ENCODE data around the gene CNN2.

CNN2 gene

DNA sequence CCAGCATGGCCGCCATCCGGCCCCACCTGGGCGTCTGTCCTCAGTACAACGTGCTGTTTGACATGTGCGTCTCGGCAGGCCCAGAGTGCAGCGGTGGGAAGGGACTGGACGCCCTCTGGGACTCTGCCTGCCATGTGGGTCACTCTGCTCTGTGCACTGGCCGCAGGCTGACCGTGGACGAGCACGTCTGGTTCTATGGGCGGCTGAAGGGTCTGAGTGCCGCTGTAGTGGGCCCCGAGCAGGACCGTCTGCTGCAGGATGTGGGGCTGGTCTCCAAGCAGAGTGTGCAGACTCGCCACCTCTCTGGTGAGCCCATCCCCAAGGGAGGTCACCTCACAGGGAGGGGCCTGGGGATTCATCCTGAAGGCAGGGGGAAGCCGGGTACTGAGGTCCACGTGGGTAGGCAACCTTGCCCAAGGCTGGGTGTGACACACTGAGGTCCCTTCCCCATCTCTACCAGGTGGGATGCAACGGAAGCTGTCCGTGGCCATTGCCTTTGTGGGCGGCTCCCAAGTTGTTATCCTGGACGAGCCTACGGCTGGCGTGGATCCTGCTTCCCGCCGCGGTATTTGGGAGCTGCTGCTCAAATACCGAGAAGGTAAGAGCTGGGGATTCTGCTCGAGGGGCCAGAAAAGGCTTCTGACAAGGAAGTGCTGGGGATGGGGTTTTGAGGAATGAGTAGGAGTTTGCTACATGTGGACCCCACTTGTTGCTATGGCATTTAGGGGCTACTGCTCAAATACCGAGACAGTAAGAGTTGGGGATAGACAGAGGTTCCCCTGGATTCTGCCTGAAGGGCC is 24.8 kb downstream of the CNN2 start:
- Histone ChIP-seq H2AFZ (ENCODE audit: low read length) (no peak overlapping the region), H3K4me1 (ENCODE audit: low read length) (no peaks in the 10 kb centered on the region), H3K9ac (ENCODE audit: low read length) (no peak overlapping the region), H4K20me1 (ENCODE audit: insufficient read depth, low read length) (no peaks in the 10 kb centered on the region), H3K9me2 (replicated peaks; ENCODE audit: insufficient read depth, low read length) (no peaks in the 10 kb centered on the region), H3K27me3 (replicated peaks; ENCODE audit: insufficient read depth, low read length) (no peaks in the 10 kb centered on the region), H3K79me2 (ENCODE audit: low read length) (no peaks in the 10 kb centered on the region), H3K36me3 (replicated peaks; ENCODE audit: insufficient read depth, low read length) (no peaks in the 10 kb centered on the region), H3K4me3 (ENCODE audit: low read length) (no peak overlapping the region), H3K9me3 (replicated peaks; ENCODE audit: insufficient read depth, low read length) (no peaks in the 10 kb centered on the region), H3F3A (ENCODE audit: insufficient read depth, low read length) (0 out of 2 replicates have a peak, but pooled peaks cover 2% of the 10 kb centered on the region), H3K4me2 (ENCODE audit: low read depth, low read length) (no peak overlapping the region), H3K27ac (ENCODE audit: low read length) (no peak overlapping the region)
- no peak for DNase-seq
- no peak for TF ChIP-seq EZH2phosphoT487 (IDR thresholded peaks at IDR 0.05; ENCODE audit: low read length)
- TF ChIP-seq CTCF (IDR thresholded peaks at IDR 0.05; ENCODE audit: low read length): no peak
- TF ChIP-seq EZH2 (optimal IDR thresholded peaks at IDR 0.05; ENCODE audit: low read depth, low read length): no peak

DNA sequence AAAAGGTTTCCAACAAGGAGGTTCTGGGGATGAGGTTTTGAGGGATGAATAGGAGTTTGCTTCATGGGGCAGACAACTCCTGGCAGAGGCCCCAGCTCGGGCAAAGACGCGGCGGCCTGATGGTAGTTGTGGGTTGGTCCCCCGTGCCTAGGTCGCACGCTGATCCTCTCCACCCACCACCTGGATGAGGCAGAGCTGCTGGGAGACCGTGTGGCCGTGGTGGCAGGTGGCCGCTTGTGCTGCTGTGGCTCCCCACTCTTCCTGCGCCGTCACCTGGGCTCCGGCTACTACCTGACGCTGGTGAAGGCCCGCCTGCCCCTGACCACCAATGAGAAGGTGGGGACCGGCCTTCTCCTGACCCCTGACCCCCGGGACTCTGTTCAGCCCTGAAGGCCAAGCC is 25.4 kb downstream of the CNN2 start:
- no peak overlapping the region for H3K4me2 ChIP-seq (ENCODE audit: low read depth, low read length)
- no peaks in the 10 kb centered on the region for H4K20me1 ChIP-seq (ENCODE audit: insufficient read depth, low read length)
- no peaks in the 10 kb centered on the region for H3K27me3 ChIP-seq (replicated peaks; ENCODE audit: insufficient read depth, low read length)
- no peaks in the 10 kb centered on the region for H3K9me2 ChIP-seq (replicated peaks; ENCODE audit: insufficient read depth, low read length)
- no peak overlapping the region for H2AFZ ChIP-seq (ENCODE audit: low read length)
- H3K36me3 ChIP-seq (replicated peaks; ENCODE audit: insufficient read depth, low read length): no peaks in the 10 kb centered on the region
- no peak overlapping the region for H3K27ac ChIP-seq (ENCODE audit: low read length)
- H3K4me3 ChIP-seq (ENCODE audit: low read length): no peak overlapping the region
- no peak for DNase-seq
- H3K79me2 ChIP-seq (ENCODE audit: low read length): no peaks in the 10 kb centered on the region
- 0 out of 2 replicates have a peak, but pooled peaks cover 2% of the 10 kb centered on the region for H3F3A ChIP-seq (ENCODE audit: insufficient read depth, low read length)
- TF ChIP-seq EZH2 (optimal IDR thresholded peaks at IDR 0.05; ENCODE audit: low read depth, low read length): no peak
- no peak for TF ChIP-seq CTCF (IDR thresholded peaks at IDR 0.05; ENCODE audit: low read length)
- TF ChIP-seq EZH2phosphoT487 (IDR thresholded peaks at IDR 0.05; ENCODE audit: low read length): no peak
- no peaks in the 10 kb centered on the region for H3K9me3 ChIP-seq (replicated peaks; ENCODE audit: insufficient read depth, low read length)
- no peaks in the 10 kb centered on the region for H3K4me1 ChIP-seq (ENCODE audit: low read length)
- no peak overlapping the region for H3K9ac ChIP-seq (ENCODE audit: low read length)

DNA sequence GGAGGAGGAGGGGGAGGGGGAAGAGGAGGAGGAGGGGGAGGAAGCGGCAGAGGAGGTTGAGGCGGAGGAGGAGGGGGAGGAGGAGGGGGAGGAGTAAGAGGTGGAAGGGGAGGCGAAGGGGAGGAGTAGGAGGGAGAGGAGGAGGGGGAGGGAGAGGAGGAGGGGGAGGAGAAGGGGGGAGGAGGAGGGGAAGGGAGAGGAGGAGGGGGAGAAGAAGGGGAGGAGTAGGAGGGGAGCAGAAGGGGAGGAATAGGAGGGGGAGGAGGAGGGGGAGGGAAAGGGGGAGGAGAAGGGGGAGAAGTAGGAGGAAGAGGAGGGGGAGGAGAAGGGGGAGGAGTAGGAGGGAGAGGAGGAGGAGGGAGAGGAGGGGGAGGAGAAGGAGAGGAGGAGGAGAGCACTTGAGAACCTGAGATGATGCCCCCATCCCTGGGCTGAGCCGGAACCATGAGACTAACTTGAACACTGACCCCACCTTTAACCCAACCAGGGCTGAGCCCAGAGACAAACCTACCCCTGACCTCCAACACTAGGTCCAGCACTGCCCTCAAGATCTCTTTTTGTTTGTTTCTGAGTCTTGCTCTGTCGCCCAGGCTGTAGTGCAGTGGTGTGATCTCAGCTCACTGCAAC is 26.1 kb downstream of the CNN2 start:
- 0 out of 2 replicates have a peak, but pooled peaks cover 2% of the 10 kb centered on the region for H3F3A ChIP-seq (ENCODE audit: insufficient read depth, low read length)
- H3K27me3 ChIP-seq (replicated peaks; ENCODE audit: insufficient read depth, low read length): no peaks in the 10 kb centered on the region
- no peaks in the 10 kb centered on the region for H4K20me1 ChIP-seq (ENCODE audit: insufficient read depth, low read length)
- no peak overlapping the region for H3K4me3 ChIP-seq (ENCODE audit: low read length)
- no peak overlapping the region for H3K9ac ChIP-seq (ENCODE audit: low read length)
- H3K79me2 ChIP-seq (ENCODE audit: low read length): no peaks in the 10 kb centered on the region
- H3K9me3 ChIP-seq (replicated peaks; ENCODE audit: insufficient read depth, low read length): no peaks in the 10 kb centered on the region
- H3K4me1 ChIP-seq (ENCODE audit: low read length): no peaks in the 10 kb centered on the region
- H3K9me2 ChIP-seq (replicated peaks; ENCODE audit: insufficient read depth, low read length): no peaks in the 10 kb centered on the region
- H3K27ac ChIP-seq (ENCODE audit: low read length): no peak overlapping the region
- no peak overlapping the region for H3K4me2 ChIP-seq (ENCODE audit: low read depth, low read length)
- no peak for TF ChIP-seq EZH2phosphoT487 (IDR thresholded peaks at IDR 0.05; ENCODE audit: low read length)
- no peak for TF ChIP-seq CTCF (IDR thresholded peaks at IDR 0.05; ENCODE audit: low read length)
- TF ChIP-seq EZH2 (optimal IDR thresholded peaks at IDR 0.05; ENCODE audit: low read depth, low read length): no peak
- DNase-seq: no peak
- H2AFZ ChIP-seq (ENCODE audit: low read length): no peak overlapping the region
- H3K36me3 ChIP-seq (replicated peaks; ENCODE audit: insufficient read depth, low read length): no peaks in the 10 kb centered on the region

Measured in MM.1S (cell line).